H1 (cell line): ENCODE data around the gene OR51Q1.

ENCODE experiments used
- BACH1 ChIP-seq: IDR thresholded peaks from 2 replicates; pipeline ENCODE4 v1.6.1; 2012; ENCODE audit warnings: low read length, improper control_type of control experiment
- CEBPB ChIP-seq: IDR thresholded peaks from 2 replicates; pipeline ENCODE4 v1.6.1; 2012; ENCODE audit warnings: low read depth, low read length
- CHD2 ChIP-seq: IDR thresholded peaks from 2 replicates; pipeline ENCODE4 v1.6.1; 2012; ENCODE audit warnings: low read length, improper control_type of control experiment
- EGR1 ChIP-seq: IDR thresholded peaks from 2 replicates; pipeline ENCODE4 v1.6.1; 2011; ENCODE audit warnings: low read depth, low read length, borderline replicate concordance
- EP300 ChIP-seq, 2 experiments: IDR thresholded peaks; 1 replicate in 1 of 2; 2 replicates in 1 of 2; pipeline ENCODE4 v1.6.1; 2011 to 2012; ENCODE audit warnings: low read depth in 2 of 2, low read length in 2 of 2, mild to moderate bottlenecking in 2 of 2, borderline replicate concordance in 1 of 2, inconsistent platforms in 1 of 2, moderate library complexity in 1 of 2
- EZH2 ChIP-seq: fragments of 200-600 bp; sonication (generic); IDR thresholded peaks from 2 replicates; pipeline ENCODE4 v1.7.1; 2012; ENCODE audit warnings: low read depth, mild to moderate bottlenecking, moderate library complexity, low read length, inconsistent platforms; ENCODE audit not compliant: severe bottlenecking
- HDAC6 ChIP-seq: IDR thresholded peaks from one replicate; pipeline ENCODE4 v1.7.1; 2012; ENCODE audit warnings: low read depth, mild to moderate bottlenecking, inconsistent platforms, low read length, moderate library complexity
- POLR2AphosphoS5 ChIP-seq: IDR thresholded peaks from 2 replicates; pipeline ENCODE4 v1.6.1; 2011; ENCODE audit warnings: low read depth, low read length
- RAD21 ChIP-seq, 2 experiments: IDR thresholded peaks in 1 of 2; conservative IDR thresholded peaks in 1 of 2; 2 replicates each; pipeline ENCODE4 v1.6.1; 2011; ENCODE audit warnings: low read depth in 2 of 2, low read length in 2 of 2, improper control_type of control experiment in 1 of 2, inconsistent platforms in 1 of 2, mild to moderate bottlenecking in 1 of 2, moderate library complexity in 1 of 2
- RXRA ChIP-seq: IDR thresholded peaks from 2 replicates; pipeline ENCODE4 v1.6.1; 2011; ENCODE audit warnings: low read depth, mild to moderate bottlenecking, low read length, moderate library complexity; ENCODE audit not compliant: insufficient read depth
- TF ChIP-seq, protein P1 (sequence below), 3 experiments: IDR thresholded peaks; 1 replicate in 2 of 3; 2 replicates in 1 of 3; pipeline versions ENCODE4 v1.5.1 to v1.6.1; 2011; ENCODE audit warnings: low read length in 3 of 3, mild to moderate bottlenecking in 3 of 3, inconsistent platforms in 2 of 3, low read depth in 1 of 3, moderate library complexity in 1 of 3; ENCODE audit not compliant: insufficient read depth in 1 of 3; ENCODE audit errors: control extremely low read depth in 1 of 3

DNA sequence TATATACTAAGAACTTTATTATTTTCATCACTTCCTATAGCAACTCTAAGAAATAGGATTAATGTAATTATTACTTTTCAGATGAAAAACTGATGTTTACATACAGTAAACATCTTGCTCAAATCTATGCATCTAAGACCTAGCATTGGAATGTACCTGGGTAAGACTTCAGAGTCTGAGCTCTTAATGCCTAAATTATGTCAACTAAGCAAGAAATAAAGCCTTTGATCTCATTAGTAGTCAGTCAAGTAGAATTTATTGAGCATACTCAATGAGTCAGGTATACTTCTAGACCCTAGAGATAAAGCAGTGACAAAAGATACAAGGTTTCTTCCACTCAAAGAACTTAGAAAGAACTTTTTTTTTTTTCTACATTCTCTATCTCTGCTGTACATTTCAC is 16.7 kb upstream of the OR51Q1 start:
- TF ChIP-seq, protein P1, sequence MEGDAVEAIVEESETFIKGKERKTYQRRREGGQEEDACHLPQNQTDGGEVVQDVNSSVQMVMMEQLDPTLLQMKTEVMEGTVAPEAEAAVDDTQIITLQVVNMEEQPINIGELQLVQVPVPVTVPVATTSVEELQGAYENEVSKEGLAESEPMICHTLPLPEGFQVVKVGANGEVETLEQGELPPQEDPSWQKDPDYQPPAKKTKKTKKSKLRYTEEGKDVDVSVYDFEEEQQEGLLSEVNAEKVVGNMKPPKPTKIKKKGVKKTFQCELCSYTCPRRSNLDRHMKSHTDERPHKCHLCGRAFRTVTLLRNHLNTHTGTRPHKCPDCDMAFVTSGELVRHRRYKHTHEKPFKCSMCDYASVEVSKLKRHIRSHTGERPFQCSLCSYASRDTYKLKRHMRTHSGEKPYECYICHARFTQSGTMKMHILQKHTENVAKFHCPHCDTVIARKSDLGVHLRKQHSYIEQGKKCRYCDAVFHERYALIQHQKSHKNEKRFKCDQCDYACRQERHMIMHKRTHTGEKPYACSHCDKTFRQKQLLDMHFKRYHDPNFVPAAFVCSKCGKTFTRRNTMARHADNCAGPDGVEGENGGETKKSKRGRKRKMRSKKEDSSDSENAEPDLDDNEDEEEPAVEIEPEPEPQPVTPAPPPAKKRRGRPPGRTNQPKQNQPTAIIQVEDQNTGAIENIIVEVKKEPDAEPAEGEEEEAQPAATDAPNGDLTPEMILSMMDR (IDR thresholded peaks at IDR 0.05; ENCODE audit: control extremely low read depth in 1 of 3, insufficient read depth in 1 of 3, low read depth in 1 of 3, low read length in 3 of 3): no peak
- TF ChIP-seq HDAC6 (no peak), EZH2 (no peak), CHD2 (no peak), POLR2AphosphoS5 (no peak), RAD21 (IDR thresholded peaks at IDR 0.05 in 1 of 2, conservative IDR thresholded peaks at IDR 0.05 in 1 of 2; ENCODE audit: low read depth in 2 of 2, low read length in 2 of 2) (no peak), EGR1 (no peak), EP300 (IDR thresholded peaks at IDR 0.05; ENCODE audit: borderline replicate concordance in 1 of 2, low read depth in 2 of 2, low read length in 2 of 2) (no peak), BACH1 (no peak), CEBPB (no peak), RXRA (no peak)
